Measurements from ENCODE around the gene TERT.
"Not testable (repeated sequence)": the region's sequence is repeated elsewhere in the genome, so short reads cannot be mapped to it uniquely, and the experiment has no call there.

Gene TERT

GRCh38 chr5:1330847-1331831 lies 36.3 kb upstream of the TERT start:
- no peak for DNase-seq (ENCODE audit: low read depth in 2 of 2)

GRCh38 chr5:1330146-1330846 lies 35.4 kb upstream of the TERT start:
- no peak for DNase-seq (ENCODE audit: low read depth in 2 of 2)

GRCh38 chr5:1329111-1329579 lies 34.3 kb upstream of the TERT start:
- no peak for DNase-seq (ENCODE audit: low read depth in 2 of 2)

DNA sequence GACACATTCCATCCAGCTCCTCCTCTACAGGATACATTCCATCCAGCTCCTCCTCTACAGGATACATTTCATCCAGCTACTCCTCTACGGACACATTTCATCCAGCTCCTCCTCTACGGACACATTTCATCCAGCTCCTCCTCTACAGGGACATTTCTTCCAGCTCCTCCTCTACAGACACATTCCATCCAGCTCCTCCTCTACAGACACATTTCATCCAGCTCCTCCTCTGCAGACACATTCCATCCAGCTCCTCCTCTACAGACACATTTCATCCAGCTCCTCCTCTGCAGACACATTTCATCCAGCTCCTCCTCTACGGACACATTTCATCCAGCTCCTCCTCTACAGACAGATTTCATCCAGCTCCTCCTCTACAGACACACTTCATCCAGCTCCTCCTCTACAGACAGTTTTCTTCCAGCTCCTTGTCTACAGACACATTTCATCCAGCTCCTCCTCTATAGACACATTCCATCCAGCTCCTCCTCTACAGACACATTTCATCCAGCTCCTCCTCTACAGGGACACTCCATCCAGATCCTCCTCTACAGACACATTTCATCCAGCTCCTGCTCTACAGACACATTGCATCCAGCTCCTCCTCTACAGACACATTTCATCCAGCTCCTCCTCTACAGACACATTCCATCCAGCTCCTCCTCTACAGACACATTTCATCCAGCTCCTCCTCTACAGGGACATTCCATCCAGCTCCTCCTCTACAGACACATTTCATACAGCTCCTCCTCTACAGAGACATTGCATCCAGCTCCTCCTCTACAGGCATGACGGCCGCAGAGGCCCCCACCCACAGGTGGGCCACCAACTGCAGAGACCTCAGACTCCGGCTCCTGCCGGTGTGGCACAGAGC lies 33.6 kb upstream of the TERT start:
- DNase-seq (ENCODE audit: low read depth in 2 of 2), result not testable (repeated sequence)

DNA sequence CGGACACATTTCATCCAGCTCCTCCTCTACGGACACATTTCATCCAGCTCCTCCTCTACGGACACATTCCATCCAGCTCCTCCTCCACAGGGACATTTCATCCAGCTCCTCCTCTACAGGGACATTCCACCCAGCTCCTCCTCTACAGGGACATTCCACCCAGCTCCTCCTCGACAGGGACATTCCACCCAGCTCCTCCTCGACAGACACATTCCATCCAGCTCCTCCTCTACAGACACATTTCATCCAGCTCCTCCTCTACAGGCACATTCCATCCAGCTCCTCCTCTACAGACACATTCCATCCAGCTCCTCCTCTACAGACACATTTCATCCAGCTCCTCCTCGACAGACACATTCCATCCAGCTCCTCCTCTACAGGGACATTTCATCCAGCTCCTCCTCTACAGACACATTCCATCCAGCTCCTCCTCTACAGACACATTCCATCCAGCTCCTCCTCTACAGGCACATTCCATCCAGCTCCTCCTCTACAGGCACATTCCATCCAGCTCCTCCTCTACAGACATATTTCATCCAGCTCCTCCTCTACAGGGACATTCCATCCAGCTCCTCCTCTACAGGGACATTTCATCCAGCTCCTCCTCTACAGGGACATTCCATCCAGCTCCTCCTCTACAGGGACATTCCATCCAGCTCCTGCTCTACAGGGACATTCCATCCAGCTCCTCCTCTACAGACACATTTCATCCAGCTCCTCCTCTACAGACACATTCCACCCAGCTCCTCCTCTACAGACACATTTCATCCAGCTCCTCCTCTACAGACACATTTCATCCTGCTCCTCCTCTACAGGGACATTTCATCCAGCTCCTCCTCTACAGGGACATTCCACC lies 32.3 kb upstream of the TERT start:
- DNase-seq (ENCODE audit: low read depth in 2 of 2), result not testable (repeated sequence)

DNA sequence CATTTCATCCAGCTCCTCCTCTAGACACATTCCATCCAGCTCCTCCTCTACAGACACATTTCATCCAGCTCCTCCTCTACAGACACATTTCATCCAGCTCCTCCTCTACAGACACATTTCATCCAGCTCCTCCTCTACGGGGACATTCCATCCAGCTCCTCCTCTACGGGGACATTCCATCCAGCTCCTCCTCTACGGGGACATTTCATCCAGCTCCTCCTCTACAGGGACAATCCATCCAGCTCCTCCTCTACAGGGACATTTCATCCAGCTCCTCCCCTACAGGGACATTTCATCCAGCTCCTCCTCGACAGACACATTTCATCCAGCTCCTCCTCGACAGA lies 31.6 kb upstream of the TERT start:
- DNase-seq (ENCODE audit: low read depth in 2 of 2), result not testable (repeated sequence)

GRCh38 chr5:1325870-1326531 lies 31.1 kb upstream of the TERT start:
- DNase-seq (ENCODE audit: low read depth in 2 of 2), result no peak

- DNase-seq (ENCODE audit: low read depth in 2 of 2), result no peak
Observed at GRCh38 chr5:1325191-1325741, 30.4 kb upstream of the TERT start.

DNA sequence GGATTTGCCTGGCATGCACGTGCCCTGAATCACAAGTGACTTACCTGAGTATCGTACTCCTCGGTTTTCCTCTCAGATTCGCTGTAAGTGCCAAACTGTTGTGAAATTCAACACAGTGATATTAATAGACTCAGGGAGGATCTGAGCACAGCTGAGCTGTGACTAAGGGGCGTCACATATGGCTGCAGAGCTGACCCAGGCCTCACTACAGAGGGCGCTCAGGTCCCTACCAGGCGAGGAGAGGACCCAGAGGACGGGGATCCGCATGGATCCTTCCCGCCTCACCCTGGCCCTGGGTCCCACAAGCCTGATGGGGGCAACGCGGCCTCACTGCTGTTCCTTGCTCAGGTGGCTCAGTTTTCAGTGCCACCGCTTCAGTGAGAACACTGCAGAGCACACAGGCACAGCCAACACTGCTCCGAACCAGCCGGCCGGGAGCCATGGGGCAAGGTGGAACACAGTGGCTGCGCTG lies 29.9 kb upstream of the TERT start:
- DNase-seq (ENCODE audit: low read depth in 2 of 2), result no peak

DNA sequence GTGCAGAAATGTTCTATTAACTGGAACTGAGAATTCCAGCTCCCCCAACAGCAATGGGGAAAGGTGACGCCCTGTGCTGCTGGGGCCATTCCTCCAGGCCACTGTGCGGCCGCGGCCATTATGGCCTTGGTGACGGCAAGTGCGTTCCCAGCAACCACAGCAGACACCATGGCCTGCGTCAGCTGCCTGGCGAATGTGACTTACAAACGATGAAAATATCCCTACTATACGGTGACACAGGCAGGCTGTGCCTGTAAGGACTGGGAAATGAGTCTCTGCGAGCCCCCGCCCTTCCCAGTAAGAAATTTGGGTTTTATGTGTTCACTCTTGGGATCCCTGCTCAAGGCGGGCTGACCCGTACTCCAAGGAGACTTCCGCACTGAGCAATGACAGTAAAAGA lies 29.4 kb upstream of the TERT start:
- DNase-seq (ENCODE audit: low read depth in 2 of 2), result no peak

DNA sequence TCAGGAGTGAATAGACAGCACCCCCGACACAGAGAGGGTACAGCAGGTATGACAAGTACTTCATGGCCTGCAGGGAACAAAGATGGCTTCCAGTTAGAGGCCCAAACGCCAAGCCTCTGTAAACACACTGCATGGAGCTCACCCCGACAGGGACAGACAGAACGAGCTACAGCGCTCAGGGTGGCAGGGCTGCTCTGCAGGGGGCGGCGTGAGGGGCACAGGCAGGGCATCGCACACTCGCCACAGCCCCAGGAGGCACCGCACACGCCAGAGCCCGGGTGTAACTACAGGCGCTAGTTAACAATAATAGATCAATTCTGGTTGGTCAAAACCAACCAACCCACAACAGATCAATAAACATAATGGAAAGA lies 28.9 kb upstream of the TERT start:
- DNase-seq (ENCODE audit: low read depth in 2 of 2), result no peak

GRCh38 chr5:1322955-1323802 lies 28.3 kb upstream of the TERT start:
- no peak for DNase-seq (ENCODE audit: low read depth in 2 of 2)

DNA sequence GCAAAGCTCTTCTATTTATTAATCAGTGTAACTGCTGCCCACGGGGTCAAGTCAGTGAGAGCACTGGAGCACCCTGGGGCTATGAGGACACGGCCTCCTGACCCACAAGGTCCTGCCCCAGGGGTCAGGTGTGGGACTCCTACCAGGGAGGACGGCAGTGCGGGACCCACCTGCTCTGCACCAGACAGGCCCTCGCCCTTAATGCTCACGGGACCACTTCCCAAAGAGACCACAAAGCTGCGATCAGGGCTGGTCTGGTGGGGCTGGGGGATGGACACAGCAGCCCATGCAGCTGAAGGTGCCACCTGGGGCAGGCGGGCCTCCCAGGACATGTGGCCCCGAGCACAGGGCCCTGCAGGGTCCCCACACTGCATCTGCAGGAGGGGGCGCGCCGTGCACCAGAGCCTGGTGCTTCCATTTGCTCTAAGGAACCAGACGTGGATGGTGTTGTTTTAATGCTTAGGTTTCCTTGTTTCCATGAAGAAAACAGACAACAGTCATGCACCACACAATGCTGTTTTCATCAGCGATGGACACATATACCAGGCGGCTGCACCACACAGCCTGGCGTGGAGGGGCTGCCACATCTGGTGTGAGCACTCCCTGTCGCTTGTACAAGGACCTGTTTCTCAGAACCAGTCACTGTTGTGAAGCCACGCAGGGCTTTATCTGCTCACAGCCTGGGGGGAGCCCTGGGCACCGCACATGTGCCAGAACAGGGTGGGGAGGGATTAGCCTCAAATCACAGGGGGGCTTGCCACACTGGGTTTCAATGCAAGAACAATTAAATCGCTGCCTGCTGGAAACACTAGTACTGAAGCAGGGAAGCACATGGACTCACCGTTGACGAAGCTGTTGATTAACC lies 27.4 kb upstream of the TERT start:
- DNase-seq (ENCODE audit: low read depth in 2 of 2), result no peak

GRCh38 chr5:1321576-1321975 lies 26.7 kb upstream of the TERT start:
- no peak for DNase-seq (ENCODE audit: low read depth in 2 of 2)

GRCh38 chr5:1320436-1321344 lies 25.8 kb upstream of the TERT start:
- DNase-seq (ENCODE audit: low read depth in 2 of 2), result no peak

GRCh38 chr5:1319436-1320256 lies 24.8 kb upstream of the TERT start:
- DNase-seq (ENCODE audit: low read depth in 2 of 2), result no peak
